H1 (cell line): Measurements from ENCODE around the gene TLE1. TPM values are rescaled to one million over a fixed set of nuclear protein-coding genes. Genes with fewer than 3 reads are reported as not detected.

Experiments used
- CTCF ChIA-PET: fragments of 300-600 bp; sonication (Branson Sonifier 250); formaldehyde crosslinking; loops from one replicate; lab custom pipeline; 2021; ENCODE audit not compliant: partially characterized antibody; lab: Charles Lee
- POLR2A ChIA-PET: fragments of 300-600 bp; sonication (Branson Sonifier 250); formaldehyde crosslinking; loops from one replicate; lab custom pipeline; 2021; ENCODE audit warnings: inconsistent platforms; ENCODE audit not compliant: partially characterized antibody; lab: Charles Lee
- DNase-seq, 2 experiments: peaks; one replicate each; pipeline versions ENCODE4 v3.0.0 to v3.0.0-alpha.2; 2010 to 2022; ENCODE audit warnings: low spot score in 2 of 2, low read depth in 1 of 2, mixed read lengths in 1 of 2
- FAIRE-seq: peaks from 2 replicates; lab custom pipeline; 2011; peaks lifted over from hg19 to GRCh38; lab: Jason Lieb, UNC
- H2AFZ ChIP-seq: 2 replicates; pipeline ENCODE4 v1.8.1; 2012; ENCODE audit warnings: low read length, inconsistent platforms
- H2AK5ac ChIP-seq: 2 replicates; pipeline ENCODE4 v1.6.1; 2013; ENCODE audit warnings: low read depth, low read length
- H2BK120ac ChIP-seq: replicated peaks from 2 replicates; pipeline ENCODE3; 2013; ENCODE audit warnings: low read depth, low read length, inconsistent platforms
- H2BK12ac ChIP-seq: 2 replicates; pipeline ENCODE4 v1.6.1; 2013; ENCODE audit warnings: low read depth, low read length
- H2BK15ac ChIP-seq: 2 replicates; pipeline ENCODE4 v1.6.1; 2013; ENCODE audit warnings: low read length
- H2BK20ac ChIP-seq: 2 replicates; pipeline ENCODE4 v1.6.1; 2013; ENCODE audit warnings: low read length
- H2BK5ac ChIP-seq: 2 replicates; pipeline ENCODE4 v1.6.1; 2013; ENCODE audit warnings: low read depth, low read length
- H3K14ac ChIP-seq: 2 replicates; pipeline ENCODE4 v1.6.1; 2013; ENCODE audit warnings: inconsistent platforms; ENCODE audit not compliant: insufficient read length
- H3K18ac ChIP-seq: 2 replicates; pipeline ENCODE4 v1.6.1; 2013; ENCODE audit warnings: low read length; ENCODE audit errors: extremely low read depth
- H3K23ac ChIP-seq: 2 replicates; pipeline ENCODE4 v1.6.1; 2013; ENCODE audit warnings: inconsistent platforms; ENCODE audit not compliant: insufficient read length
- H3K23me2 ChIP-seq: 2 replicates; pipeline ENCODE4 v1.6.1; 2013; ENCODE audit warnings: low read depth, low read length
- H3K27ac ChIP-seq: 2 replicates; pipeline ENCODE4 v1.6.1; 2011; ENCODE audit warnings: low read depth, low read length, inconsistent platforms
- H3K27me3 ChIP-seq, 4 experiments: replicated peaks in 1 of 4; 1 replicate in 1 of 4; 2 replicates in 3 of 4; pipeline versions ENCODE4 v1.6.1 to v1.8.1; 2011 to 2013; ENCODE audit warnings: low read length in 3 of 4, mild to moderate bottlenecking in 3 of 4, inconsistent platforms in 2 of 4, mixed read lengths in 2 of 4, moderate library complexity in 1 of 4; ENCODE audit not compliant: control insufficient read depth in 3 of 4, insufficient read depth in 3 of 4; ENCODE audit errors: extremely low read depth in 1 of 4
- H3K36me3 ChIP-seq, 4 experiments: 2 replicates each; pipeline versions ENCODE4 v1.6.1 to v1.8.1; 2011 to 2013; ENCODE audit warnings: mild to moderate bottlenecking in 4 of 4, low read length in 3 of 4, moderate library complexity in 2 of 4, control low read depth in 1 of 4, inconsistent platforms in 1 of 4; ENCODE audit not compliant: insufficient read depth in 4 of 4, control insufficient read depth in 2 of 4
- H3K4ac ChIP-seq: replicated peaks from 2 replicates; pipeline ENCODE3; 2013; ENCODE audit warnings: low read length, low read depth, mixed read lengths, inconsistent platforms; ENCODE audit not compliant: insufficient read length
- H3K4me1 ChIP-seq, 4 experiments: replicated peaks in 1 of 4; 1 replicate in 1 of 4; 2 replicates in 3 of 4; pipeline versions ENCODE4 v1.6.1 to v1.8.1; 2011 to 2013; ENCODE audit warnings: low read length in 3 of 4, inconsistent platforms in 2 of 4, mixed read lengths in 1 of 4; ENCODE audit not compliant: insufficient read depth in 4 of 4, control insufficient read depth in 3 of 4
- H3K4me2 ChIP-seq, 2 experiments: 2 replicates each; pipeline versions ENCODE4 v1.6.1 to v1.8.1; 2011 to 2013; ENCODE audit warnings: low read depth in 2 of 2, low read length in 2 of 2, control low read depth in 1 of 2, inconsistent platforms in 1 of 2, mild to moderate bottlenecking in 1 of 2; ENCODE audit not compliant: insufficient read depth in 1 of 2
- H3K4me3 ChIP-seq, 4 experiments: fragments of 200-600, 300-600 bp in 1 of 4; sonication (generic), shearing (Covaris generic), sonication (Bioruptor Twin) in 1 of 4; 2 replicates each; pipeline versions ENCODE4 v1.5.1 to v1.8.1; 2011 to 2016; ENCODE audit warnings: low read length in 4 of 4, low read depth in 3 of 4, control low read depth in 2 of 4, inconsistent platforms in 2 of 4, mild to moderate bottlenecking in 2 of 4, mixed read lengths in 1 of 4, moderate library complexity in 1 of 4; ENCODE audit not compliant: insufficient read depth in 2 of 4; ENCODE audit errors: extremely low read depth in 1 of 4
- H3K56ac ChIP-seq: replicated peaks from 2 replicates; pipeline ENCODE3; 2013; ENCODE audit warnings: low read depth, mild to moderate bottlenecking, mixed read lengths, low read length, inconsistent platforms; ENCODE audit not compliant: insufficient read length
- H3K79me1 ChIP-seq: 2 replicates; pipeline ENCODE4 v1.6.1; 2013; ENCODE audit warnings: low read depth, low read length, control low read depth
- H3K79me2 ChIP-seq, 2 experiments: 2 replicates each; pipeline versions ENCODE4 v1.6.1 to v1.8.1; 2012 to 2013; ENCODE audit warnings: low read length in 2 of 2, mild to moderate bottlenecking in 2 of 2, inconsistent platforms in 1 of 2; ENCODE audit not compliant: insufficient read depth in 2 of 2, control insufficient read depth in 1 of 2
- H3K9ac ChIP-seq, 4 experiments: replicated peaks in 1 of 4; 1 replicate in 1 of 4; 2 replicates in 3 of 4; pipeline versions ENCODE4 v1.6.1 to v1.8.1; 2011 to 2013; ENCODE audit warnings: low read depth in 3 of 4, low read length in 3 of 4, control low read depth in 2 of 4, mild to moderate bottlenecking in 2 of 4, moderate library complexity in 2 of 4, inconsistent platforms in 1 of 4; ENCODE audit errors: extremely low read depth in 1 of 4
- H3K9me3 ChIP-seq, 2 experiments: 2 replicates each; pipeline versions ENCODE4 v1.6.1 to v1.8.1; 2012 to 2013; ENCODE audit warnings: mild to moderate bottlenecking in 2 of 2, moderate library complexity in 2 of 2, control low read depth in 1 of 2, inconsistent platforms in 1 of 2, low read depth in 1 of 2, low read length in 1 of 2, mixed read lengths in 1 of 2; ENCODE audit not compliant: insufficient read depth in 2 of 2
- H4K20me1 ChIP-seq, 2 experiments: replicated peaks in 1 of 2; 2 replicates each; pipeline versions ENCODE3 to v1.8.1; 2011 to 2013; ENCODE audit warnings: inconsistent platforms in 2 of 2, low read length in 2 of 2, mild to moderate bottlenecking in 1 of 2; ENCODE audit not compliant: insufficient read depth in 2 of 2, control insufficient read depth in 1 of 2
- H4K5ac ChIP-seq: 2 replicates; pipeline ENCODE4 v1.6.1; 2013; ENCODE audit warnings: low read length, low read depth, mixed read lengths, inconsistent platforms; ENCODE audit not compliant: insufficient read length
- H4K8ac ChIP-seq: 2 replicates; pipeline ENCODE4 v1.8.0; 2013; ENCODE audit warnings: mild to moderate bottlenecking, moderate library complexity, low read length, inconsistent platforms; ENCODE audit not compliant: insufficient read depth; ENCODE audit errors: extremely low read depth
- H4K91ac ChIP-seq: replicated peaks from 2 replicates; pipeline ENCODE3; 2013; ENCODE audit warnings: low read length, mixed read lengths, inconsistent platforms; ENCODE audit not compliant: insufficient read length
- CBX5 ChIP-seq: fragments of 300-800, 300-1000 bp; sonication (generic); IDR thresholded peaks from 2 replicates; pipeline ENCODE4 v1.7.1; 2016; ENCODE audit warnings: antibody characterized with exemption, low read length, low read depth
- CBX8 ChIP-seq: fragments of 300-800, 300-1000 bp; sonication (generic); IDR thresholded peaks from 2 replicates; pipeline ENCODE4 v1.7.1; 2016; ENCODE audit warnings: low read depth, low read length, borderline replicate concordance
- CREB1 ChIP-seq: IDR thresholded peaks from 2 replicates; pipeline ENCODE4 v1.6.1; 2012; ENCODE audit warnings: inconsistent platforms
- FOSL1 ChIP-seq: IDR thresholded peaks from 2 replicates; pipeline ENCODE4 v1.6.1; 2011; ENCODE audit warnings: mild to moderate bottlenecking, low read depth, low read length, moderate library complexity; ENCODE audit not compliant: insufficient read depth
- KDM4A ChIP-seq: IDR thresholded peaks from one replicate; pipeline ENCODE4 v1.7.1; 2012; ENCODE audit warnings: low read depth, mild to moderate bottlenecking, moderate library complexity, low read length, inconsistent platforms; ENCODE audit not compliant: severe bottlenecking
- KDM5A ChIP-seq: fragments of 200-600 bp; IDR thresholded peaks from 2 replicates; pipeline ENCODE4 v1.7.1; 2012; ENCODE audit warnings: mild to moderate bottlenecking, low read length, inconsistent platforms, mixed read lengths
- NANOG ChIP-seq: IDR thresholded peaks from 2 replicates; pipeline ENCODE4 v1.6.1; 2011; ENCODE audit warnings: low read length, low read depth, mild to moderate bottlenecking, inconsistent platforms; ENCODE audit not compliant: insufficient read depth, poor library complexity, severe bottlenecking
- NRF1 ChIP-seq: IDR thresholded peaks from 2 replicates; pipeline ENCODE4 v1.6.1; 2011; ENCODE audit warnings: mild to moderate bottlenecking, low read depth, low read length, improper control_type of control experiment
- POLR2A ChIP-seq, 2 experiments: IDR thresholded peaks; 1 replicate in 1 of 2; 2 replicates in 1 of 2; pipeline ENCODE4 v1.6.1; 2011; ENCODE audit warnings: low read depth in 2 of 2, low read length in 2 of 2, mild to moderate bottlenecking in 2 of 2; ENCODE audit errors: control extremely low read depth in 1 of 2
- RBBP5 ChIP-seq: IDR thresholded peaks from 2 replicates; pipeline ENCODE4 v1.7.1; 2012; ENCODE audit warnings: low read depth, mild to moderate bottlenecking, inconsistent platforms, low read length, moderate library complexity, borderline replicate concordance
- RNF2 ChIP-seq: fragments of 200-900, 300-1000 bp; sonication (generic); IDR thresholded peaks from 2 replicates; pipeline ENCODE4 v1.7.1; 2016; ENCODE audit warnings: borderline replicate concordance, low read depth, mild to moderate bottlenecking, antibody characterized with exemption, low read length; ENCODE audit not compliant: poor library complexity, severe bottlenecking; ENCODE audit errors: missing control alignments
- RXRA ChIP-seq: IDR thresholded peaks from 2 replicates; pipeline ENCODE4 v1.6.1; 2011; ENCODE audit warnings: low read depth, mild to moderate bottlenecking, low read length, moderate library complexity; ENCODE audit not compliant: insufficient read depth
- SP4 ChIP-seq: IDR thresholded peaks from 2 replicates; pipeline ENCODE4 v1.6.1; 2012; ENCODE audit warnings: low read length, inconsistent platforms
- TAF7 ChIP-seq: optimal IDR thresholded peaks from 2 replicates; pipeline ENCODE3; 2011; ENCODE audit warnings: low read depth, mild to moderate bottlenecking, inconsistent platforms, low read length, moderate library complexity, borderline replicate concordance
- WGBS, 2 experiments: shearing (Covaris generic) in 1 of 2; methylation state at CpG; one replicate each; pipeline versions ENCODE4 v1.1.6 to v1.1.7; 2013 to 2015; ENCODE audit warnings: low lambda C conversion rate in 2 of 2, mixed read lengths in 2 of 2, inconsistent platforms in 1 of 2, low coverage in 1 of 2, missing lambda C conversion rate in 1 of 2; ENCODE audit not compliant: insufficient replicate concordance in 2 of 2, insufficient coverage in 1 of 2, insufficient read length in 1 of 2; ENCODE audit errors: extremely low coverage in 1 of 2, missing lambda C conversion rate in 1 of 2; 5-methylcytosine and 5-hydroxymethylcytosine counted together
- polyA plus RNA-seq, 7 experiments: library from polyadenylated mRNA; depleted of rRNA in 3 of 7; stranded (reverse) in 5 of 7; unstranded in 2 of 7; fragments of >200 nt in 5 of 7; fragments of 200-250 nt in 2 of 7; gene quantifications; 1 replicate in 5 of 7; 2 replicates in 1 of 7; 4 replicates in 1 of 7; pipeline versions ENCODE4 v1.2.1 to v1.2.3, GENCODE V29; 2011 to 2013; ENCODE audit warnings: missing spikeins in 2 of 7, mixed read lengths in 2 of 7
- total RNA-seq: library from RNA; stranded (reverse); fragmentation: NEBNext Ultra II Directional; extraction: Animal tissue kit (Norgen Biotek cat#: 25700); gene quantifications from 2 replicates; pipeline ENCODE4 v1.2.1, GENCODE V29; 2021

The TLE1 gene
- total and polyA plus RNA-seq, 2 of the 8 experiments (the other 6 are each of a cell fraction or from before 2014, with no cell fraction given) = 81.8 to 91.6 TPM

GRCh38 chr9:81671880-81672280 is 17.5 kb downstream of the TLE1 start:
- peaks cover 0 to 25% (median 10%) of the 10 kb centered on the region in 4 experiments; a peak in 4 of 8 replicates for H3K36me3 ChIP-seq
- H2BK20ac ChIP-seq = no peak overlapping the region
- DNase-seq (no peak), FAIRE-seq (no peak)
- H3K4me3 ChIP-seq = no peak overlapping the region
- H3K27me3 ChIP-seq = no peaks in the 10 kb centered on the region
- no peak overlapping the region for H3K18ac ChIP-seq
- H3K23me2 ChIP-seq = no peaks in the 10 kb centered on the region
- no peak overlapping the region for H3K56ac ChIP-seq
- H2BK120ac ChIP-seq = no peak overlapping the region
- no peak overlapping the region for H2BK5ac ChIP-seq
- H3K79me2 ChIP-seq = peaks cover 14 to 98% of the 10 kb centered on the region in 2 experiments
- WGBS, 2 experiments = 98% methylated on average over 3 of the region's 3 CpGs; no CpG with 5 or more reads in 1 of the 2 experiments
- H3K9me3 ChIP-seq = no peaks in the 10 kb centered on the region
- no peak overlapping the region for H3K9ac ChIP-seq
- peaks cover 1 to 11% (median 7%) of the 10 kb centered on the region in 4 experiments; a peak in 5 of 7 replicates for H3K4me1 ChIP-seq
- no peak overlapping the region for H2BK12ac ChIP-seq
- no peak overlapping the region for H4K5ac ChIP-seq
- no peak overlapping the region for H4K91ac ChIP-seq
- H3K27ac ChIP-seq = no peak overlapping the region
- POLR2A ChIA-PET = interaction anchor here (1.1 to 10.2 kb wide), 2 partner anchors 15 kb away, joined by 3 to 97 read pairs; partner anchors contain the start of gene TLE1
- no peak overlapping the region for H3K4me2 ChIP-seq
- peaks cover 7 to 21% of the 10 kb centered on the region in 2 experiments for H4K20me1 ChIP-seq
- no peak overlapping the region for H2AK5ac ChIP-seq
- no peak overlapping the region for H2AFZ ChIP-seq
- peaks cover 7% of the 10 kb centered on the region for H3K79me1 ChIP-seq
- no peak overlapping the region for H3K23ac ChIP-seq
- no peak overlapping the region for H2BK15ac ChIP-seq
- H4K8ac ChIP-seq = peak overlapping the region; percentile 14; the same call in 1 of the 2 replicates
- no peak overlapping the region for H3K4ac ChIP-seq
- no peak overlapping the region for H3K14ac ChIP-seq
- CTCF ChIA-PET = interaction anchor here (0.6 to 2.7 kb wide), 4 partner anchors 12 to 684 kb away, joined by 3 to 11 read pairs (median 4); no protein-coding TSS in a partner anchor
- TF ChIP-seq NRF1 (no peak), POLR2A (IDR thresholded peaks at IDR 0.05; ENCODE audit: control extremely low read depth in 1 of 2, low read depth in 2 of 2, low read length in 2 of 2) (no peak), KDM4A (no peak), TAF7 (no peak), CBX8 (no peak), KDM5A (no peak), RXRA (no peak), RBBP5 (no peak), CBX5 (no peak), NANOG (no peak), FOSL1 (no peak), RNF2 (no peak), SP4 (no peak), CREB1 (no peak)
